HG02623 (cell line): ENCODE measurements around the gene GGA2.

Experiments used
- ATAC-seq: cut with Tn5 transposase; IDR thresholded peaks from one replicate; pipeline ENCODE4 v1.9.1; 2021; ENCODE audit warnings: moderate library complexity; ENCODE audit not compliant: unreplicated experiment

Gene GGA2

GRCh38 chr16:23505671-23506605, 4.4 kb downstream of the GGA2 start:
- no peak for ATAC-seq

DNA sequence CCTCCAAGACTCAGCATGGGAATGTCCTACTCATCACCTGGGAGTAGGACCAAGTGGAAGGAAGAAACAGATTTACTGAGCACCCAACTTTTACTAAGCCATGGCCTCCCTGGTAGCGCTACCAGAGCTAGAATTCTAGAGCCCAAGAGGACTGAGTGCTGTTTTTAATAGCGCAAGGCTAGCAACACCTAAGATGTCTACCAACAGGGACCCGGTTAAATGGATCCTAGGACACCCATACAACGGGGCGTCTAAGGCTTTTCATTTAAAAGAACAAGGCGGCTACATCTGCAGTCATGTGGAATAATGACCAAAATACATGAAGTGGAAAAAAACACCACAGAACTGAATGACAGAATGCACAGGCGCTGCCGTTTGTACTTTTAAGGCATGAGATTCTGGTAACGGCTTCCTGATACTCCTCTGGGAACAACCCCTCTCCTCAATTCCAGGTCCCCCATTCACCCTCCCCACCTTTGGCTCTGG, 5.1 kb downstream of the GGA2 start:
- ATAC-seq, result peak; percentile 4

DNA sequence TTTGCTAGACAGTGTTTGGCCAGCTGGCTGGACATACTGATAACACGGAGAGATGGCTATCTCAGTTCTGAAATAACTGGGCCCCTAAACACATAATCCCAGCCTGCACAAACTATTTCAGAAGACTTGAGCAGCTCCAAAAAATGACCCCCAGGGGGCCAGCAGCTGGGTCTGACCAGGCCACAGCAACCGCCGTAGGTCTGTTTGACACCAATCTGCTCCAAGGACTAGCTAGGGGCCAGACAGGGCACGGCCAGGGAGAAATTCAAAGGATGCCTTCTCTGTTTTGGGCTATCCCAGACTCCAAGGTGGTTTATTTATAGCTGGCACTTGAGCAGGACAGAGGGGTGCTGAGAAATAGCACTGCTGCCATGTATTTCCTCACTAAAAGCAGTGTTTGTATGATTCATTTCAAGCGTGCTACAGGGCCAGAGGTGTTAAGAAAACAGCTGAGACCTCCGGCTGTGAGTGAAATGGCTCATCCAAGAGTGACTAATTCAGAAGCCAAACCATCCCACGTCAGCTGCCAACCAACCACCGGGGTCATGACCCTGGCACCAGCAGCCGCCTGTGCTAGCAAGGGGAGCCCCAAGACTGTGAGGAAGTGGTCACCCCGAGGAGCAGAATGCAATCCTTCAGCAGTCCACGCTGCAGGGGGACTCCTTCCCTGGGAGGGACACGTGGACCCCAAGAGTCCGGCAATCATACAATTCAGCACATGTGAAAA, 5.7 kb downstream of the GGA2 start:
- peak; percentile 59 for ATAC-seq

GRCh38 chr16:23504076-23504452, 6.2 kb downstream of the GGA2 start:
- no peak for ATAC-seq

- ATAC-seq, result no peak
These were observed 7.8 kb downstream of the GGA2 start for GRCh38 chr16:23502466-23502865.

DNA sequence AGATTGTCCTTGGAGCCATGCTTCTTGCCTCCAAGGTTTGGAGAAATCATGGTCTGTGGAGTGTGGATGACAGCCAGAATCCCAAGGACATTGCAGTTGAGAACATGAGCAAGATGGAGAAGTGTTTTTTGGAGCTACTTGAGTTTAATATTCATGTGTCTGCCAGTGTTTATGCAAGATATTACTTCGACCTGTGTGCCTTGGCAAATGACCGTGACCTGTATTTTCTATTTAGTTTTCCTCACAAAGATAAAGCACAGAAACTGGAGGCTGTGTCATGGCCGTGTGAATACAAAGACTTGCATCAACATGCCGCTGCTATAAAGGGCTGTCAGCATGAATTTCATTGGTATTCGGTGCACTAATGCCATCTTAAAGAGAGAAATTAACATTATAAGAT, 9.0 kb downstream of the GGA2 start:
- ATAC-seq, result no peak

- no peak for ATAC-seq
These were observed 9.4 kb downstream of the GGA2 start for GRCh38 chr16:23500862-23501225.

DNA sequence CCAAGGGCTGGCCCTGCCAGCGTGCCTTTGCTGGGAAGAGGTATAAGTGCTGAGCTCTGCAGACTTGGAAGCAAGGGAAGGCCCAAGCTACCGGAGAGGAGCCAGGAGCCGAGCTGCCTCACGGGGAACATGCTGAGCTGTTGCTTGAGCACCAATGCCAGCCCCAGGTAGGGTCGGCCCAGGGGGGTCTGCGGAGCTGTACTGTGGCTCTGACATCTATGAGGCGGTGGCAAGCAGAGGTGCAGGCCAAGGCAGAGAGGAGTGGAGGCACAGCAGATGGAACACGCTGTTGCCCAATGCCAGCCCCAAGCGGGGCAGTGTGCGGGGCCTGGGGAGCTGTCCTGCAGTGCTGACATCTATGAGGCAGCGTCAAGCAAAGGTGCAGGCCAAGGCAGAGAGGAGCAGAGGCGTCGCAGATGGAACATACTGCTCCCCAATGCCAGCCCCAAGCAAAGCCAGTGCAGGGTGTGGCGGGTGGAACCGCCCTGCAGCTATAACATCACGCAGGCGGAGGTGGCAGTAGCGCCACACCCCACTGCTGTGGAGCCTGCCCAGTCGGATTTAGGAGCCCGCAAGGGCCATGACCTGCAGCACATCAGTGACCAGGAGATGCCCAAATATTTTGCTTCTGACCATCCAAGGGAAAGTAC, 10.0 kb downstream of the GGA2 start:
- ATAC-seq, result no peak

- ATAC-seq, result no peak
These were observed 10.5 kb downstream of the GGA2 start for GRCh38 chr16:23499801-23500200.

- no peak for ATAC-seq
These were observed 11.4 kb downstream of the GGA2 start for GRCh38 chr16:23498863-23499262.

DNA sequence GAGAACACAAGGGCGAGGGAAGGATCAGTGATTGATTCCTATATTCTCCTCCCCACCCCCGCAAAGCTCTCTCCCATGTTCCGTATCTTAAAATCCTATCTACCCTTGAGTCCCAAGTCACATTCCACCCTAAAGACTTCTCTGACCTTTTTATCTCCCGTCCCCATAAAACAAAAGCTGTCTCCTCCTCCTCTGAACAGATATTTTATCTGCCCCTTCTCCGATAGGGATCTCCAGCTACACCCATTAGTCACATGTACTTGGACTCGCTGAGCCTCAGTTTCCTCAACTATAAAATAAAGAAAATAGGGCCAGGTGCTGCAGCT, 12.8 kb downstream of the GGA2 start:
- no peak for ATAC-seq

DNA sequence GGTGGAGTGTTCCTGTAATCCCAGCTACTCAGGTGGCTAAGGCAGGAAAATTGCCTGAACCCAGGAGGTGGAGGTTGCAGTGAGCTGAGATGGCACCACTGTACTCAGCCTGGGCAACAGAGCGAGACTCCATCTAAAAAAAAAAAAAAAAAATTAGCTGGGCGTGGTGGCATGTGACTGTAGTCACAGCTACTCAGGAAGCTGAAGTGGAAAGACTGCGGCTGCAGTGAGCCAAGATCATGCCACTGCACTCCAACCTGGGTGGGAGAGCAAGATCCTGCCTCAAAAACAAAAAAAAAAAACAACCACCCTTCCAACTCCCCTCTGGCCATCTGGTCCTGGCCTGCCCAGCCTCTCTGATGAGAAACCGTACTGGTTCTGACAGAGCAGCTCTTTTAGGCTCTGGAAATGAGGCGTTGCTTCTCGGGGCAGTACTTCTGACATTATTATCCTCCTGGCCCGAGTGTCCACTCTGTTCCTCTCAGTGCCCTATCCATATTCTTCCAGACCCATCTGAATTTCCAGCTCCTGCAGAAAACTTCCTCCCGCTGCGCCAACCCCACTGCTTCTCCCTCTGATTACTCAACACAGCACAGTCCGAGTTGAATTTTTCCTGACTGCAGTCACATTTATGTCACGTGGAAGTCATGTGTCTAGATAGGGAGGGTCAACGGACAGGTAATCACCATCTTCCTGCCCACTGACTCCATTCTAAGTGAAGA, 13.3 kb downstream of the GGA2 start:
- ATAC-seq, result no peak

GRCh38 chr16:23495671-23496070, 14.6 kb downstream of the GGA2 start:
- ATAC-seq, result no peak

GRCh38 chr16:23494188-23494587, 16.1 kb downstream of the GGA2 start:
- ATAC-seq, result no peak

GRCh38 chr16:23491490-23492391, 18.6 kb downstream of the GGA2 start:
- ATAC-seq, result no peak

GRCh38 chr16:23486480-23486879, 23.8 kb downstream of the GGA2 start:
- ATAC-seq, result no peak

DNA sequence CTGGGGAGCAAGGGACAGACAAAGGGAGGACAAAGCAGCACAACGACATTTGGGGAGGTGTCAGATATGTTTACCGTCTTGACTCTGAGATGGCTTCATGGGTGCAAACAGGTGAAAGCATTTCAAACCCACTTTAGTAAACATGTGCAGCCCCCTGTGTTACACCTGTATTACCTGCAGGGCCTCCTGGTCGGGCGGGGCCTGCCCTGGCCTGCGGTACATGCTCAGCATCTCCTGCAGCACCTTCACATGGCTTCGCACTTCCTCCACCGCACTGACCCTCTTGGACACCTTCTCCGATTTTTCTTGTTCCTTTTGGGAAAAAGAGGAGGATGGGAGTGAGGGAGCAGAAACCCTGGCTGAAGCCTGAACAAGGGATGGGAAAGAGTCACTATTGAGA, 24.5 kb downstream of the GGA2 start:
- ATAC-seq, result no peak

DNA sequence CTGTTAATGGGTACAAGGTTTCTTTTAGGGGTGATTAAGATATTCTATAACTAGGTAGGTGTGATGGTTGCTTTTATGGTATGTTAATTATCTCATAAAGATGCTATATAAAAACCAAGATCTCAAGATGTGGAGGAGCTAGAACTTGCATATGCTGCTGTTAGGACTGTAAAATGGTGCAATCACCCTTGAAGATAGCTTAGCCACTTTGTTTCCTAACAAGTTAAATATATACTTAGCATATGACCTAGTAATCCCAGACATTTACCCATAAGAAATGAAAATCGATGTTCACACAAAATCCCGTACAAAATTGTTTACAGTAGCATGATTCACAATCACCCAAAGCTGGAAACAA, 25.1 kb downstream of the GGA2 start:
- no peak for ATAC-seq

DNA sequence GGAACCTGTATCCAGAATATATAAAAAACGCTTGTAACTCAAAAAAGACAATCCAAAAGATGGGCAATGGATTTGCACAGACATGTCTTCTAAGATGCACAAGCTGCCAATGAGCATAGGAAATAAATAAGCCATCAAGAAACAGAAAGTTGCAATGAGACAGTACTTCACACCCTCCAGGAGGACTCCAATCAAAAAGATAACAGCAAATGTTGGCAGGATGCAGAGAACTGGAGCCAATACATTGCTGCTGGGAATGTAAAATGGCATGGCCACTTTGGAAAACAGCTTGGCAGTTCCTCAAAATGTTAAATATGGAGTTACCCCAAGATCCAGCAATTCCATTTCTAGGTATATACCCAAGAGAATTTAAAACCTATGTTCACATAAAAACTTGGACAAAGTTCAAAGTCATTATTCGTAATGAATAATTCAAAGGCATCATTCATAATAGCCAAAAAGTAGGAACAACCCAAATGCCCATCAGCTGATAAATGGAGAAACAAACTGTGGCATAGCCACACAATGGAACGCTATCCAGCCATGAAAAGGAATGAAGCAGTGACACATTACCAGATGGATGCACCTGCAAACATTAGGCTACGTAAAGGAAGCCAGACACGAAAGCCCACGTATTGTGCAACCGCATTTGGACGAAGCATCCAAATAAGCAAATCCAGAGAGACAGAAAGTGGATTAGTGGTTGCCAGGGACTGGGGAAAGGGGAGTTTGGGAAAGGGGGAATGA, 25.6 kb downstream of the GGA2 start:
- ATAC-seq, result no peak
